Parathyroid adenoma (tissue), 2 donors: ENCODE results near the gene PPP4R2.

Source experiments
- H2AFZ ChIP-seq: fragments of 300-600 bp; sonication (generic); one replicate; pipeline ENCODE4 v1.7.0; 2017; ENCODE audit warnings: antibody characterized with exemption, mild to moderate bottlenecking
- H3K27ac ChIP-seq: fragments of 300-600 bp; sonication (generic); one replicate; pipeline ENCODE4 v1.7.0; 2017
- H3K27me3 ChIP-seq: fragments of 300-600 bp; sonication (generic); one replicate; pipeline ENCODE4 v1.7.0; 2017; ENCODE audit warnings: low read length; ENCODE audit not compliant: control insufficient read depth, insufficient read depth
- H3K36me3 ChIP-seq: fragments of 300-600 bp; sonication (generic); one replicate; pipeline ENCODE4 v1.7.0; 2017; ENCODE audit warnings: low read length; ENCODE audit not compliant: control insufficient read depth, insufficient read depth
- H3K4me1 ChIP-seq: fragments of 300-600 bp; sonication (generic); one replicate; pipeline ENCODE4 v1.7.0; 2017; ENCODE audit warnings: control low read depth
- H3K4me2 ChIP-seq: fragments of 300-600 bp; sonication (generic); one replicate; pipeline ENCODE4 v1.7.0; 2017; ENCODE audit warnings: low read length
- H3K4me3 ChIP-seq: fragments of 300-600 bp; sonication (generic); one replicate; pipeline ENCODE4 v1.7.0; 2017; ENCODE audit warnings: low read depth, low read length
- H3K79me2 ChIP-seq: fragments of 300-600 bp; sonication (generic); one replicate; pipeline ENCODE4 v1.7.0; 2017; ENCODE audit warnings: control low read depth
- H3K9ac ChIP-seq: fragments of 300-600 bp; sonication (generic); one replicate; pipeline ENCODE4 v1.7.0; 2017; ENCODE audit warnings: mild to moderate bottlenecking
- H3K9me3 ChIP-seq: fragments of 300-600 bp; sonication (generic); one replicate; pipeline ENCODE4 v1.7.0; 2017; ENCODE audit warnings: low read length; ENCODE audit not compliant: control insufficient read depth
- CTCF ChIP-seq: fragments of 300-600 bp; sonication (generic); IDR thresholded peaks from one replicate; pipeline ENCODE4 v1.7.0; 2017; ENCODE audit warnings: antibody characterized with exemption, mild to moderate bottlenecking
- donor health status: primary hyperparathyroidism.

The PPP4R2 gene

GRCh38 chr3:73026111-73026759 lies 29.6 kb downstream of the PPP4R2 start:
- TF ChIP-seq CTCF, result no peak
- Histone ChIP-seq H3K9me3 (no peaks in the 10 kb centered on the region), H3K27ac (no peak overlapping the region), H3K79me2 (peaks cover 54% of the 10 kb centered on the region), H3K9ac (no peak overlapping the region), H3K4me2 (no peak overlapping the region), H2AFZ (no peak overlapping the region), H3K27me3 (no peaks in the 10 kb centered on the region), H3K4me3 (no peak overlapping the region), H3K4me1 (peaks cover 3% of the 10 kb centered on the region), H3K36me3 (no peaks in the 10 kb centered on the region)

DNA sequence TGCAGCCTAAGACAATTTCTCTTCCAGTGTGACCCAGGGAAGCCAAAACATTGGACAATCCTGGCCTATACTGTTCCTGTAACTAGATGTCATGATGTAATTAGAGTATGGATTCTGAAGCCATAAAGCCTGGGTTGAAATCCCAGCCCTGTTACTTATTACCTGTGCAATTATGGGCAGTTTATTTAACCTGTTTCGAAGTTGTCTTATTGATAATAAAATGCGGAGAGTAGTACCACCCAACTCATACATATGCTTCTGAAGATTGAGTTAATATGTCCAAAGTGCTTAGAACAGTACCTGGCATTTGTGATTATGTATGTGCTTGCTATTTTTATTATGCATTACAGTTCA lies 30.1 kb downstream of the PPP4R2 start:
- no peak for TF ChIP-seq CTCF
- no peaks in the 10 kb centered on the region for H3K36me3 ChIP-seq
- H2AFZ ChIP-seq, result no peak overlapping the region
- peaks cover 3% of the 10 kb centered on the region for H3K4me1 ChIP-seq
- no peak overlapping the region for H3K27ac ChIP-seq
- H3K27me3 ChIP-seq, result no peaks in the 10 kb centered on the region
- no peaks in the 10 kb centered on the region for H3K9me3 ChIP-seq
- H3K4me2 ChIP-seq, result no peak overlapping the region
- H3K4me3 ChIP-seq, result no peak overlapping the region
- H3K79me2 ChIP-seq, result peaks cover 53% of the 10 kb centered on the region
- no peak overlapping the region for H3K9ac ChIP-seq

GRCh38 chr3:73028803-73029202 lies 32.2 kb downstream of the PPP4R2 start:
- Histone ChIP-seq H3K9me3 (no peaks in the 10 kb centered on the region), H3K4me3 (no peak overlapping the region), H3K9ac (no peak overlapping the region), H3K27ac (no peak overlapping the region), H3K4me1 (peaks cover 3% of the 10 kb centered on the region), H3K36me3 (no peaks in the 10 kb centered on the region), H3K4me2 (no peak overlapping the region), H3K27me3 (no peaks in the 10 kb centered on the region), H2AFZ (no peak overlapping the region), H3K79me2 (peaks cover 61% of the 10 kb centered on the region)
- no peak for TF ChIP-seq CTCF

GRCh38 chr3:73029321-73029796 lies 32.7 kb downstream of the PPP4R2 start:
- H3K4me2 ChIP-seq, result no peak overlapping the region
- no peak overlapping the region for H2AFZ ChIP-seq
- H3K4me3 ChIP-seq, result no peak overlapping the region
- no peak overlapping the region for H3K9ac ChIP-seq
- H3K27ac ChIP-seq, result no peak overlapping the region
- no peaks in the 10 kb centered on the region for H3K9me3 ChIP-seq
- peaks cover 64% of the 10 kb centered on the region for H3K79me2 ChIP-seq
- H3K4me1 ChIP-seq, result peaks cover 3% of the 10 kb centered on the region
- no peaks in the 10 kb centered on the region for H3K36me3 ChIP-seq
- no peaks in the 10 kb centered on the region for H3K27me3 ChIP-seq
- TF ChIP-seq CTCF, result no peak

- Histone ChIP-seq H3K9me3 (no peaks in the 10 kb centered on the region), H3K36me3 (no peaks in the 10 kb centered on the region), H3K27ac (no peak overlapping the region), H3K4me3 (no peak overlapping the region), H3K9ac (no peak overlapping the region), H3K4me2 (no peak overlapping the region), H3K4me1 (peaks cover 3% of the 10 kb centered on the region), H2AFZ (no peak overlapping the region), H3K79me2 (peaks cover 60% of the 10 kb centered on the region), H3K27me3 (no peaks in the 10 kb centered on the region)
- TF ChIP-seq CTCF, result no peak
Measured at GRCh38 chr3:73030073-73030597, 33.5 kb downstream of the PPP4R2 start.
